Left renal pelvis (tissue), 4 donors: Measurements from ENCODE around the gene ABLIM1. TPM values are rescaled to one million over a fixed set of nuclear protein-coding genes. Genes with fewer than 3 reads are reported as not detected.

Source experiments
- polyA plus RNA-seq, 4 donors: library from polyadenylated mRNA; unstranded; fragments of 120-200 nt; gene quantifications; one replicate each; pipeline ENCODE4 v1.2.1, GENCODE V29; 2013; ENCODE audit not compliant: insufficient read length in 4 of 4

Gene ABLIM1
- polyA plus RNA-seq, 4 donors = 91.3 to 111 (median 103) TPM

Other genes starting within 250 kb of the ABLIM1 start
- 10 to 100 TPM; 34.9 to 46.1 (median 36.6) TPM for gene FHIP2A, start 163.5 kb upstream of the ABLIM1 start, polyA plus RNA-seq